GM19043 (cell line): ENCODE results near the gene OR2T34.
"Not testable (repeated sequence)": the region's sequence is repeated elsewhere in the genome, so short reads cannot be mapped to it uniquely, and the experiment has no call there.

Experiments
- ATAC-seq: cut with Tn5 transposase; IDR thresholded peaks from one replicate; pipeline ENCODE4 v1.9.1; 2021; ENCODE audit warnings: low read depth; ENCODE audit not compliant: unreplicated experiment

The OR2T34 gene

GRCh38 chr1:248574657-248575056 is at the start of gene OR2T34:
Gene OR2T34 (minus strand): TSS chr1:248574757. CDS start chr1:248574757, 0 bp downstream.
- ATAC-seq: not testable (repeated sequence)

DNA sequence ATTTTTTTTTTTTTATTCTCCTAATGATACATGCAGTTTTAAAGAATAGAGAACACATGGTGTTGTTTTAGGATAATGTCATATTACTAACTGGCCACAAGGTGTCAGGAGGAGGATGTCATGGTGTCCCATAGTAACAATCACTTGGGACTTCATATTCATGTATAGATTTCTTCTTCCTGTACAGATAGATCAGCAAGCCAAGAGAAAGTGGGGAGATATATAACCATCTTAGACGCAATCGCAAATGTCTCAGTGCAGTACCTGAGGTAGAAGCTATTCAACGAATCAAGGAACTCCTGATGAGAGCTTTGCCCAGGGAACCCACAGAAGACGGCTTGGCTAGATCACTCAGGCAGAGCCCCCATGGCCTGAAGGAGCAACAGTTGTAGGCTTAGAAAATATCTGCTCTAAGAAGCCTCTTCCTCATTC is 48.0 kb upstream of the OR2T34 start:
- ATAC-seq: peak; percentile 85

DNA sequence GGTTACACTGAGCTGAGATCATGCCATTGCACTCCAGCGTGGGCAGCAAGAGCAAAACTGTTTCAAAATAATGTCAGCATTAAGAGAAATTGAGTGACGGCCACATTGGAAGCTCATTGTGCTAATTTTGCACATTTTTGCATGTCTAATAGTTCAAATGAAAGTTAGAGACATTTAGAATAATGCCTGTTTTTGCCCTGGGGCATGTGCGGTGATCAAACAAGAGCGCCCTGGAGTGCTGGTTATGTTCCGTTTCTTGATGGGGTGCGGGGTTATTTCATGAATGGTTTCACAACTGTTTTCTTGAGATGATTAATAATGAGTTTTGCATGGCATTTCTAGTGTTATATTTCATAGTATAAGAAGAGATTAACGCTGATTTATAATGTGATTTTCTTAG is 47.2 kb upstream of the OR2T34 start:
- ATAC-seq: no peak

DNA sequence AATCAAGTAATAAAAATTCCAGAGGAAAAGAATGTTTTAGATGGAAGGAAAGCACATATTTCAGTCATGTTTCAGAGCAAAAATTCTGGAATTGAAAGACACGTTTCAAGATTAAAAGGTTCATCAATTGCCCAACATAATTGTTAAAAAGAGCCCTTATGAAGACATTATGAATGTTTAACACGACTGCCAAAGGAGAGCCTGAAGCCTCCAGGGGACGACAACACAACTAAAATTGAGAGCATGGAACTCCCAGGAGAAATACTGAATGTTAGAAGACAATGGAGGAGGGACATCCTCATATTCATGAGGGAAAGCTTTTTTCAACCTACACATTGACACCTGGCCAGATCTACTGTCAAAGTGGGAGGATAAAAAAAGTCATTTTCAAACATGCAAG is 44.3 kb upstream of the OR2T34 start:
- ATAC-seq: no peak

- ATAC-seq: no peak
These were observed 43.6 kb upstream of the OR2T34 start for GRCh38 chr1:248618119-248618518.

- no peak for ATAC-seq
These were observed 39.2 kb upstream of the OR2T34 start for GRCh38 chr1:248613742-248614141.

- no peak for ATAC-seq
These were observed 37.4 kb upstream of the OR2T34 start for GRCh38 chr1:248611883-248612414.

- no peak for ATAC-seq
These were observed 35.7 kb upstream of the OR2T34 start for GRCh38 chr1:248610301-248610700.

- ATAC-seq: no peak
These were observed 24.8 kb upstream of the OR2T34 start for GRCh38 chr1:248599396-248599795.

- no peak for ATAC-seq
These were observed 23.0 kb upstream of the OR2T34 start, which contains the start of gene OR2T10 for GRCh38 chr1:248597589-248597988. Gene OR2T10 (minus strand): TSS chr1:248597700. CDS start chr1:248593768, 3,932 bp downstream.

DNA sequence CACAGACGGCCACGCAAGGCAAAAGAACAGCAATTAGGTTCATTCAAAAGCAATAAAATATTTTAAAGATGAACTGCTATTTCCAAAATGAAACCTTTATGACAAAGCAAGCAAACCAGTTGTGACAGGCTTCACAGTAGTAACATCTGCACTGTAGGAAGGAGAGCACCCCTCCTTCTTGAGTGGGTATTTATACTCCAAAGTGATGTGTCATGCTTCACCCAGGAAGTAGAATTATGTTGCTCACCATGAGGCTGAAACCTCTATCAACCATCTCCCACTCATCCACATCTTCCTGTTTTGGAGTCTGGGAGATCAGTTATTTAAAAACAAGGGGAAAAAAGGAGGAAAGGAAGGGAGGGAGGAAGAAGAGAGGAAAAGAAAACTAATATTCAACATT is 22.1 kb upstream of the OR2T34 start:
- no peak for ATAC-seq

DNA sequence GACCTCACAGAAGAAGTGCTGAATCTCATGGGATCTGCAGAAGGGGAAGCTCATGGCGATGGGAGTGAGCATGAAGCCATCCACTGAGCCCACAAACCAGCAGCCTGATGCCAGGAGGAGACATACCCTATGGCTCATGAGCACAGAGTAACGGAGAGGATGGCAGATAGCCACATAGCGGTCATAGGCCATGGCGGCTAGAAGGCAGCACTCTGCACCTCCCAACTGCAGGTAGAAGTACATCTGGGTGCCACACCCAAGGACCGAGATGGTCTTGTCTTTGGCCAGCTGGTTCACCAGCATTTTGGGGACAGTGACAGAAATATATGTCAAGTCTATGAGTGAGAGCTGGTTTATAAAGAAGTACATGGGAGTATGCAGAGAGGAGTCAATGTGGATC is 18.7 kb upstream of the OR2T34 start:
- no peak for ATAC-seq

DNA sequence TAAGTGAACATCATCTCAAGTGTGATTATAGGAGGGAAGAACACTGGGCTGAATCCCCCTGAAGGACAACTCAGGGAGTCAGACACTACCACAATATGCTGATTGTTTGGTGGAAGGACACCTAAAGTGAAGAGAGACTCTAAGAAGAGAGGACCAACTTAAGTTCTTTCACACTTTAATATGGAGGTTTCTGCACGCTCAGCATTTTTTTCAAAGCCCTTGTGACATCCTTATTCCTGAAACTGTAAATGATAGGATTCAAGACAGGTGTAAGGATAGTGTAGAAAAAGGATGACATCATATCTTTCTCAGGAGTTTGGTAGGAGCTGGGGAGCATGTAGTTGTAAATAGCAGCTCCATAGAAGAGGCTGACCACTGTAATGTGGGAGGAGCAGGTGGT is 18.1 kb upstream of the OR2T34 start:
- ATAC-seq: no peak

- ATAC-seq: no peak
These were observed 15.5 kb upstream of the OR2T34 start for GRCh38 chr1:248590055-248590454.

GRCh38 chr1:248589334-248589733 is 14.8 kb upstream of the OR2T34 start:
- ATAC-seq: no peak

- ATAC-seq: no peak
These were observed 10.7 kb upstream of the OR2T34 start for GRCh38 chr1:248585266-248585665.

DNA sequence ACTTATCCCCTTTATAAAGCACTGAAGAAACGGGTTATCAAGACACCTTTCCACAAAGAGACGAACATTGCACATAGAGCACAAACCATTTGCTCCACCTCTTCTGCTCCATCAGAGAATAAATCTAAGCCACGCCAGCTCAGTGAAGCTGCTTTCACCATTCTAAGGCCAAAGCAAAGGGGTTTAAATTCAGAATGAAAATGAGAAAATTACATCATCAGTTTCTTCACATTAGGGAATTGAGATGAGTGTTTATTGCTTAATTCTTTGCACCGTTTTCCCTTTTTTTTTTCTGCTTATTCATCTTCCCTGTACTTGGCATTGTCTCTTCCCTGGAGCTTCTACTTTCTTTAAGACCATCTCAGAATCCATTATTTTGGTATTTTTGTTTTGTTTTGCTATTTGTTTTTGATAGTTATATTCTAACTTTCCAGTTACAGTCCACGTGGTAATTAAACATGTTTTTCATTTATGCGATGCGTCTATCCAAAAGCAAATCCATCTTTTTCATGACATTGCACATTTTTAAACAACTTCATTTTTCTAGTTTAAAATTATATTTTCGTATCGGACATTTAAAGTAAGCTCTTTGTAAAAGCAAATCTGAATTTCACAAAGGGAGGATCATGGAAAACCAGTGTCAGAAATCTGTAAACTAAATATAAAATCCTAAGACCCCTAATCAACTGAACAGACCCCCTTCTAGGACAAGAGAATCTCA is 1.9 kb upstream of the OR2T34 start:
- no peak for ATAC-seq

DNA sequence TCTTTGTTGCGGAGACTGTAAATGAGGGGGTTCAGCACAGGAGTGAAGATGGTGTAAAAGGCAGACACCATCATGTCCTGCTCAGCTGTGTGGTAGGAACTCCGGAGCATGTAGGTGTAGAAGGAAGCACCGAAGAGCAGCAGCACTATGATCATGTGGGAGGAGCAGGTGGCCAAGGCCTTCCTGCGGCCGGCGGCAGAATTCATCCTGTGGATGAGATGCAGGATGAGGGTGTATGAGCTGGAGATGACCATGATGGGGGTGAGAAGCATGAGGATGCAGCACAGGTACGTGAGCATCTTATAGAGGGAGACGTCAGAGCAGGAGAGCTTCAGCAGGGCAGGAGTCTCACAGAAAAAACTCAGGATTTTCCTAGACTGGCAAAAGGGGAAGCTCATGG is 701 bp downstream of the OR2T34 start:
- not testable (repeated sequence) for ATAC-seq

- peak; percentile 69 for ATAC-seq
These were observed 2.5 kb downstream of the OR2T34 start for GRCh38 chr1:248572049-248572448.

DNA sequence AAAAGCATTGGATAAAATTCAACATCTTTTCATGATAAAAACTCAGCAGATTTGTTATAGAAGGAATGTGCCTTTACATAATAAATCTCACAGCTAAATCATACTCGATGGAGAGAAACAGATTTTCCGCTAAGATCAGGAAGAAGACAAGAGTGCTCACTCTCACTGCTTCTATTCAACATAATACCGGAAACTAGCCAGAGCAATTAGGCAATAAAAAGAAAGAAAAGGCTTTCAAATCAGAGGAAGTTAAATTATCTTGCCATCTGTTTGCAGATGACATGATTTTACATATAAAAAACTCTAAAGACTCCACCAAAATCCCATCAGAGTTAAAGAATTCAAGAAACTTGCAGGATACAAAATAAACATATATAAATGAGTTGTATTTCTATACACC is 3.7 kb downstream of the OR2T34 start:
- not testable (repeated sequence) for ATAC-seq

GRCh38 chr1:248569049-248569448 is 5.5 kb downstream of the OR2T34 start:
- ATAC-seq: not testable (repeated sequence)
